H1 (cell line): ENCODE results near the gene GPX4. TPM values are rescaled to one million over a fixed set of nuclear protein-coding genes. Genes with fewer than 3 reads are reported as not detected.

Experiments used
- GTF2F1 ChIP-seq: IDR thresholded peaks from 2 replicates; pipeline ENCODE4 v1.6.1; 2012; ENCODE audit warnings: low read depth, low read length, improper control_type of control experiment, borderline replicate concordance
- HDAC2 ChIP-seq, 2 experiments: fragments of 300-600 bp in 1 of 2; sonication (generic) in 1 of 2; IDR thresholded peaks; 2 replicates each; pipeline ENCODE4 v1.6.1; 2011 to 2012; ENCODE audit warnings: low read depth in 2 of 2, low read length in 2 of 2, mild to moderate bottlenecking in 2 of 2, moderate library complexity in 2 of 2, borderline replicate concordance in 1 of 2, inconsistent platforms in 1 of 2
- SIX5 ChIP-seq: IDR thresholded peaks from 2 replicates; pipeline ENCODE4 v1.6.1; 2011; ENCODE audit warnings: mild to moderate bottlenecking, low read depth, low read length
- SUZ12 ChIP-seq: fragments of 200-600 bp; sonication (generic); IDR thresholded peaks from 2 replicates; pipeline ENCODE4 v1.6.1; 2012; ENCODE audit warnings: mild to moderate bottlenecking, inconsistent platforms, low read length, moderate library complexity, mixed read lengths
- TAF1 ChIP-seq: IDR thresholded peaks from 2 replicates; pipeline ENCODE4 v1.6.1; 2011; ENCODE audit warnings: mild to moderate bottlenecking, low read depth, low read length
- polyA plus RNA-seq, 7 experiments: library from polyadenylated mRNA; depleted of rRNA in 3 of 7; stranded (reverse) in 5 of 7; unstranded in 2 of 7; fragments of >200 nt in 5 of 7; fragments of 200-250 nt in 2 of 7; gene quantifications; 1 replicate in 5 of 7; 2 replicates in 1 of 7; 4 replicates in 1 of 7; pipeline versions ENCODE4 v1.2.1 to v1.2.3, GENCODE V29; 2011 to 2013; ENCODE audit warnings: missing spikeins in 2 of 7, mixed read lengths in 2 of 7
- total RNA-seq: library from RNA; stranded (reverse); fragmentation: NEBNext Ultra II Directional; extraction: Animal tissue kit (Norgen Biotek cat#: 25700); gene quantifications from 2 replicates; pipeline ENCODE4 v1.2.1, GENCODE V29; 2021
- TF ChIP-seq, protein P1 (sequence below): fragments of 300-600 bp; sonication (generic); IDR thresholded peaks from 2 replicates; pipeline ENCODE4 v1.7.1; 2012; ENCODE audit warnings: low read length, moderate library complexity, mild to moderate bottlenecking, inconsistent platforms; ENCODE audit not compliant: insufficient replicate concordance
- TF ChIP-seq, protein P2 (sequence below): IDR thresholded peaks from 2 replicates; pipeline ENCODE4 v1.6.1; 2012; ENCODE audit warnings: low read length, inconsistent platforms
- TF ChIP-seq, protein P3 (sequence below): IDR thresholded peaks from 2 replicates; pipeline ENCODE4 v1.6.1; 2011; ENCODE audit warnings: low read depth, mild to moderate bottlenecking, low read length; ENCODE audit not compliant: insufficient read depth

The GPX4 gene
- total and polyA plus RNA-seq, 2 of the 8 experiments (the other 6 are each of a cell fraction or from before 2014, with no cell fraction given): 342 to 693 TPM

DNA sequence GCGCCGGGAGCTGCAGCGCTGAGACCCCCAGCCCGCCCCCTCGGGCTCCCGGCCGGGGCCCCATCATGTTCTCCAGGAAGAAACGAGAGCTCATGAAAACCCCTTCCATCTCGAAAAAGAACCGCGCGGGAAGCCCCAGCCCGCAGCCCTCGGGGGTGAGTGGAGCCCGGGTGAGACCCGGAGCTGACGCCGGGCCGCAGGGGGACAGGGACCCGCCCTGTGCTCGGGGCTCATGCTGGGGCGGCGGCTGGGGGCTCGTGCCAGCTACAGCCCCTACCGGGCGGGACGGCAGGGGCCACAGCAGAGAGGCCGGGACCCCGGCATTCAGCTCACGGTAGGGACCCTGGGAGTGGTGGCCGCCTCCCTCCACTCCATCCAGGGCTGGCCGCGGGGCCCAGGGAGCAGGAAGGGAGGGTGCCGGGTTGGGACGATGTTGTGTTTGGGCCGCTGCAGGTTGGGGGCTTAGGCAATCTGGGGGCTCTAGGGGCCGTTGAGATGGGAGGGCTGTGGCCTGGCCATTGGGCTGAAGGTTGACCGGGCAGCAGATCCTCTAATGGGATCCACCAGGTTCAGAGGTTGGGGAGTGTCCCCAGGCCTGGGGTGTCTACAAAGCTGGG is 36.3 kb upstream of the GPX4 start (continued):
- TF ChIP-seq, protein P1, sequence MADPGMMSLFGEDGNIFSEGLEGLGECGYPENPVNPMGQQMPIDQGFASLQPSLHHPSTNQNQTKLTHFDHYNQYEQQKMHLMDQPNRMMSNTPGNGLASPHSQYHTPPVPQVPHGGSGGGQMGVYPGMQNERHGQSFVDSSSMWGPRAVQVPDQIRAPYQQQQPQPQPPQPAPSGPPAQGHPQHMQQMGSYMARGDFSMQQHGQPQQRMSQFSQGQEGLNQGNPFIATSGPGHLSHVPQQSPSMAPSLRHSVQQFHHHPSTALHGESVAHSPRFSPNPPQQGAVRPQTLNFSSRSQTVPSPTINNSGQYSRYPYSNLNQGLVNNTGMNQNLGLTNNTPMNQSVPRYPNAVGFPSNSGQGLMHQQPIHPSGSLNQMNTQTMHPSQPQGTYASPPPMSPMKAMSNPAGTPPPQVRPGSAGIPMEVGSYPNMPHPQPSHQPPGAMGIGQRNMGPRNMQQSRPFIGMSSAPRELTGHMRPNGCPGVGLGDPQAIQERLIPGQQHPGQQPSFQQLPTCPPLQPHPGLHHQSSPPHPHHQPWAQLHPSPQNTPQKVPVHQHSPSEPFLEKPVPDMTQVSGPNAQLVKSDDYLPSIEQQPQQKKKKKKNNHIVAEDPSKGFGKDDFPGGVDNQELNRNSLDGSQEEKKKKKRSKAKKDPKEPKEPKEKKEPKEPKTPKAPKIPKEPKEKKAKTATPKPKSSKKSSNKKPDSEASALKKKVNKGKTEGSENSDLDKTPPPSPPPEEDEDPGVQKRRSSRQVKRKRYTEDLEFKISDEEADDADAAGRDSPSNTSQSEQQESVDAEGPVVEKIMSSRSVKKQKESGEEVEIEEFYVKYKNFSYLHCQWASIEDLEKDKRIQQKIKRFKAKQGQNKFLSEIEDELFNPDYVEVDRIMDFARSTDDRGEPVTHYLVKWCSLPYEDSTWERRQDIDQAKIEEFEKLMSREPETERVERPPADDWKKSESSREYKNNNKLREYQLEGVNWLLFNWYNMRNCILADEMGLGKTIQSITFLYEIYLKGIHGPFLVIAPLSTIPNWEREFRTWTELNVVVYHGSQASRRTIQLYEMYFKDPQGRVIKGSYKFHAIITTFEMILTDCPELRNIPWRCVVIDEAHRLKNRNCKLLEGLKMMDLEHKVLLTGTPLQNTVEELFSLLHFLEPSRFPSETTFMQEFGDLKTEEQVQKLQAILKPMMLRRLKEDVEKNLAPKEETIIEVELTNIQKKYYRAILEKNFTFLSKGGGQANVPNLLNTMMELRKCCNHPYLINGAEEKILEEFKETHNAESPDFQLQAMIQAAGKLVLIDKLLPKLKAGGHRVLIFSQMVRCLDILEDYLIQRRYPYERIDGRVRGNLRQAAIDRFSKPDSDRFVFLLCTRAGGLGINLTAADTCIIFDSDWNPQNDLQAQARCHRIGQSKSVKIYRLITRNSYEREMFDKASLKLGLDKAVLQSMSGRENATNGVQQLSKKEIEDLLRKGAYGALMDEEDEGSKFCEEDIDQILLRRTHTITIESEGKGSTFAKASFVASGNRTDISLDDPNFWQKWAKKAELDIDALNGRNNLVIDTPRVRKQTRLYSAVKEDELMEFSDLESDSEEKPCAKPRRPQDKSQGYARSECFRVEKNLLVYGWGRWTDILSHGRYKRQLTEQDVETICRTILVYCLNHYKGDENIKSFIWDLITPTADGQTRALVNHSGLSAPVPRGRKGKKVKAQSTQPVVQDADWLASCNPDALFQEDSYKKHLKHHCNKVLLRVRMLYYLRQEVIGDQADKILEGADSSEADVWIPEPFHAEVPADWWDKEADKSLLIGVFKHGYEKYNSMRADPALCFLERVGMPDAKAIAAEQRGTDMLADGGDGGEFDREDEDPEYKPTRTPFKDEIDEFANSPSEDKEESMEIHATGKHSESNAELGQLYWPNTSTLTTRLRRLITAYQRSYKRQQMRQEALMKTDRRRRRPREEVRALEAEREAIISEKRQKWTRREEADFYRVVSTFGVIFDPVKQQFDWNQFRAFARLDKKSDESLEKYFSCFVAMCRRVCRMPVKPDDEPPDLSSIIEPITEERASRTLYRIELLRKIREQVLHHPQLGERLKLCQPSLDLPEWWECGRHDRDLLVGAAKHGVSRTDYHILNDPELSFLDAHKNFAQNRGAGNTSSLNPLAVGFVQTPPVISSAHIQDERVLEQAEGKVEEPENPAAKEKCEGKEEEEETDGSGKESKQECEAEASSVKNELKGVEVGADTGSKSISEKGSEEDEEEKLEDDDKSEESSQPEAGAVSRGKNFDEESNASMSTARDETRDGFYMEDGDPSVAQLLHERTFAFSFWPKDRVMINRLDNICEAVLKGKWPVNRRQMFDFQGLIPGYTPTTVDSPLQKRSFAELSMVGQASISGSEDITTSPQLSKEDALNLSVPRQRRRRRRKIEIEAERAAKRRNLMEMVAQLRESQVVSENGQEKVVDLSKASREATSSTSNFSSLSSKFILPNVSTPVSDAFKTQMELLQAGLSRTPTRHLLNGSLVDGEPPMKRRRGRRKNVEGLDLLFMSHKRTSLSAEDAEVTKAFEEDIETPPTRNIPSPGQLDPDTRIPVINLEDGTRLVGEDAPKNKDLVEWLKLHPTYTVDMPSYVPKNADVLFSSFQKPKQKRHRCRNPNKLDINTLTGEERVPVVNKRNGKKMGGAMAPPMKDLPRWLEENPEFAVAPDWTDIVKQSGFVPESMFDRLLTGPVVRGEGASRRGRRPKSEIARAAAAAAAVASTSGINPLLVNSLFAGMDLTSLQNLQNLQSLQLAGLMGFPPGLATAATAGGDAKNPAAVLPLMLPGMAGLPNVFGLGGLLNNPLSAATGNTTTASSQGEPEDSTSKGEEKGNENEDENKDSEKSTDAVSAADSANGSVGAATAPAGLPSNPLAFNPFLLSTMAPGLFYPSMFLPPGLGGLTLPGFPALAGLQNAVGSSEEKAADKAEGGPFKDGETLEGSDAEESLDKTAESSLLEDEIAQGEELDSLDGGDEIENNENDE: no peak
- TF ChIP-seq HDAC2 (IDR thresholded peaks at IDR 0.05; ENCODE audit: borderline replicate concordance in 1 of 2, low read depth in 2 of 2, low read length in 2 of 2) (no peak), TAF1 (no peak), SIX5 (no peak), GTF2F1 (no peak), SUZ12 (no peak)
- TF ChIP-seq, protein P2, sequence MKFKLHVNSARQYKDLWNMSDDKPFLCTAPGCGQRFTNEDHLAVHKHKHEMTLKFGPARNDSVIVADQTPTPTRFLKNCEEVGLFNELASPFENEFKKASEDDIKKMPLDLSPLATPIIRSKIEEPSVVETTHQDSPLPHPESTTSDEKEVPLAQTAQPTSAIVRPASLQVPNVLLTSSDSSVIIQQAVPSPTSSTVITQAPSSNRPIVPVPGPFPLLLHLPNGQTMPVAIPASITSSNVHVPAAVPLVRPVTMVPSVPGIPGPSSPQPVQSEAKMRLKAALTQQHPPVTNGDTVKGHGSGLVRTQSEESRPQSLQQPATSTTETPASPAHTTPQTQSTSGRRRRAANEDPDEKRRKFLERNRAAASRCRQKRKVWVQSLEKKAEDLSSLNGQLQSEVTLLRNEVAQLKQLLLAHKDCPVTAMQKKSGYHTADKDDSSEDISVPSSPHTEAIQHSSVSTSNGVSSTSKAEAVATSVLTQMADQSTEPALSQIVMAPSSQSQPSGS: no peak
- TF ChIP-seq, protein P3, sequence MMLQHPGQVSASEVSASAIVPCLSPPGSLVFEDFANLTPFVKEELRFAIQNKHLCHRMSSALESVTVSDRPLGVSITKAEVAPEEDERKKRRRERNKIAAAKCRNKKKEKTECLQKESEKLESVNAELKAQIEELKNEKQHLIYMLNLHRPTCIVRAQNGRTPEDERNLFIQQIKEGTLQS: no peak
